GM19035 (cell line): Measurements from ENCODE around the gene C9.
"Not testable (repeated sequence)": the region's sequence is repeated elsewhere in the genome, so short reads cannot be mapped to it uniquely, and the experiment has no call there.

Source experiments
- ATAC-seq: cut with Tn5 transposase; IDR thresholded peaks from one replicate; pipeline ENCODE4 v1.9.1; 2021; ENCODE audit not compliant: unreplicated experiment

C9 gene

GRCh38 chr5:39364367-39364766 lies at the start of gene C9:
C9 (minus strand) TSS chr5:39364495; CDS start chr5:39364464, 31 bp downstream.
- no peak for ATAC-seq

- ATAC-seq, result no peak
These were observed 49.5 kb upstream of the C9 start for GRCh38 chr5:39413771-39414170.

- no peak for ATAC-seq
These were observed 48.6 kb upstream of the C9 start for GRCh38 chr5:39412721-39413394.

GRCh38 chr5:39411985-39412384 lies 47.7 kb upstream of the C9 start:
- ATAC-seq, result no peak

- ATAC-seq, result no peak
These were observed 46.8 kb upstream of the C9 start for GRCh38 chr5:39411061-39411460.

- no peak for ATAC-seq
These were observed 44.7 kb upstream of the C9 start for GRCh38 chr5:39409033-39409432.

- ATAC-seq, result no peak
These were observed 41.0 kb upstream of the C9 start for GRCh38 chr5:39405083-39405843.

- ATAC-seq, result not testable (repeated sequence)
These were observed 39.5 kb upstream of the C9 start for GRCh38 chr5:39403761-39404160.

- not testable (repeated sequence) for ATAC-seq
These were observed 37.8 kb upstream of the C9 start for GRCh38 chr5:39402140-39402539.

- ATAC-seq, result no peak
These were observed 36.7 kb upstream of the C9 start for GRCh38 chr5:39400713-39401578.

GRCh38 chr5:39399135-39400036 lies 35.1 kb upstream of the C9 start:
- no peak for ATAC-seq

- no peak for ATAC-seq
These were observed 32.5 kb upstream of the C9 start for GRCh38 chr5:39396843-39397242.

GRCh38 chr5:39395521-39395920 lies 31.2 kb upstream of the C9 start:
- ATAC-seq, result no peak

- ATAC-seq, result no peak
These were observed 30.7 kb upstream of the C9 start for GRCh38 chr5:39394946-39395345.

GRCh38 chr5:39390945-39391344 lies 26.6 kb upstream of the C9 start:
- no peak for ATAC-seq

- no peak for ATAC-seq
These were observed 23.0 kb upstream of the C9 start for GRCh38 chr5:39387293-39387692.

- no peak for ATAC-seq
These were observed 20.0 kb upstream of the C9 start for GRCh38 chr5:39384271-39384670.

- no peak for ATAC-seq
These were observed 17.1 kb upstream of the C9 start for GRCh38 chr5:39381376-39381775.

GRCh38 chr5:39379693-39380092 lies 15.4 kb upstream of the C9 start:
- ATAC-seq, result no peak

GRCh38 chr5:39377613-39378012 lies 13.3 kb upstream of the C9 start:
- no peak for ATAC-seq

GRCh38 chr5:39376293-39376714 lies 12.0 kb upstream of the C9 start:
- ATAC-seq, result peak; percentile 85
